NCI-H2227 (cell line): ENCODE measurements around the gene TTC29.

Experiments
- DNase-seq: peaks from one replicate; lab custom pipeline; 2025; ENCODE audit not compliant: unreplicated experiment; lab: John Stamatoyannopoulos, UW

The TTC29 gene

GRCh38 chr4:146945556-146946374, at the start of gene TTC29:
Gene TTC29 (minus strand): TSS chr4:146945864. CDS start chr4:146939895, 5,969 bp downstream.
- DNase-seq, result peak; percentile 74

GRCh38 chr4:146981651-146982050, 36.0 kb upstream of the TTC29 start:
- DNase-seq, result no peak

GRCh38 chr4:146978641-146979040, 33.0 kb upstream of the TTC29 start:
- no peak for DNase-seq

GRCh38 chr4:146976145-146976544, 30.5 kb upstream of the TTC29 start:
- no peak for DNase-seq

GRCh38 chr4:146975527-146975926, 29.9 kb upstream of the TTC29 start:
- DNase-seq, result no peak

- DNase-seq, result no peak
Measured at GRCh38 chr4:146975036-146975435, 29.4 kb upstream of the TTC29 start.

- DNase-seq, result no peak
Measured at GRCh38 chr4:146972036-146972435, 26.4 kb upstream of the TTC29 start.

GRCh38 chr4:146969126-146969525, 23.5 kb upstream of the TTC29 start:
- no peak for DNase-seq

- DNase-seq, result no peak
Measured at GRCh38 chr4:146960634-146961033, 15.0 kb upstream of the TTC29 start.

GRCh38 chr4:146959692-146960091, 14.0 kb upstream of the TTC29 start:
- no peak for DNase-seq

GRCh38 chr4:146957237-146957636, 11.6 kb upstream of the TTC29 start:
- no peak for DNase-seq

- no peak for DNase-seq
Measured at GRCh38 chr4:146952896-146953295, 7.2 kb upstream of the TTC29 start.

GRCh38 chr4:146949559-146949958, 3.9 kb upstream of the TTC29 start:
- DNase-seq, result no peak

- no peak for DNase-seq
Measured at GRCh38 chr4:146943691-146944375, 1.8 kb downstream of the TTC29 start.

GRCh38 chr4:146932116-146932515, 13.5 kb downstream of the TTC29 start:
- no peak for DNase-seq

- no peak for DNase-seq
Measured at GRCh38 chr4:146930673-146931072, 15.0 kb downstream of the TTC29 start.

GRCh38 chr4:146927695-146928094, 18.0 kb downstream of the TTC29 start:
- no peak for DNase-seq

- DNase-seq, result peak; percentile 4
Measured at GRCh38 chr4:146916479-146917076, 29.1 kb downstream of the TTC29 start.

GRCh38 chr4:146915132-146915531, 30.5 kb downstream of the TTC29 start:
- DNase-seq, result no peak

GRCh38 chr4:146900295-146900694, 45.4 kb downstream of the TTC29 start:
- no peak for DNase-seq

- no peak for DNase-seq
Measured at GRCh38 chr4:146890301-146890700, 55.4 kb downstream of the TTC29 start.

GRCh38 chr4:146883070-146883469, 62.6 kb downstream of the TTC29 start:
- no peak for DNase-seq
